ENCODE results near the gene KLHL7.

KLHL7 gene

GRCh38 chr7:23105644-23106056 lies at the start of gene KLHL7:
Gene KLHL7, plus strand, starts transcription at chr7:23105785. Its CDS starts 242 bp downstream, at chr7:23106027.
- peak; percentile 72 for DNase-seq (ENCODE audit: low spot score)

GRCh38 chr7:23058408-23059096 lies 47.0 kb upstream of the KLHL7 start:
- DNase-seq (ENCODE audit: low spot score): no peak

GRCh38 chr7:23061327-23061726 lies 44.3 kb upstream of the KLHL7 start:
- DNase-seq (ENCODE audit: low spot score): no peak

GRCh38 chr7:23062452-23062851 lies 43.1 kb upstream of the KLHL7 start:
- DNase-seq (ENCODE audit: low spot score): no peak

- DNase-seq (ENCODE audit: low spot score): no peak
These were observed 39.6 kb upstream of the KLHL7 start for GRCh38 chr7:23065974-23066373.

GRCh38 chr7:23067271-23067670 lies 38.3 kb upstream of the KLHL7 start:
- no peak for DNase-seq (ENCODE audit: low spot score)

GRCh38 chr7:23072048-23072447 lies 33.5 kb upstream of the KLHL7 start:
- DNase-seq (ENCODE audit: low spot score): no peak

GRCh38 chr7:23072922-23073321 lies 32.7 kb upstream of the KLHL7 start:
- DNase-seq (ENCODE audit: low spot score): no peak

- peak; percentile 19 for DNase-seq (ENCODE audit: low spot score)
These were observed 30.9 kb upstream of the KLHL7 start for GRCh38 chr7:23074443-23075261.

- DNase-seq (ENCODE audit: low spot score): no peak
These were observed 30.0 kb upstream of the KLHL7 start for GRCh38 chr7:23075571-23075970.

- no peak for DNase-seq (ENCODE audit: low spot score)
These were observed 28.8 kb upstream of the KLHL7 start for GRCh38 chr7:23076772-23077171.

- no peak for DNase-seq (ENCODE audit: low spot score)
These were observed 12.5 kb upstream of the KLHL7 start for GRCh38 chr7:23093111-23093510.

- DNase-seq (ENCODE audit: low spot score): no peak
These were observed 12.0 kb upstream of the KLHL7 start for GRCh38 chr7:23093546-23093945.

GRCh38 chr7:23096518-23097290 lies 8.9 kb upstream of the KLHL7 start:
- no peak for DNase-seq (ENCODE audit: low spot score)

GRCh38 chr7:23098029-23098428 lies 7.6 kb upstream of the KLHL7 start:
- no peak for DNase-seq (ENCODE audit: low spot score)

- no peak for DNase-seq (ENCODE audit: low spot score)
These were observed 7.1 kb upstream of the KLHL7 start for GRCh38 chr7:23098460-23098859.

- DNase-seq (ENCODE audit: low spot score): peak; percentile 57
These were observed 4.9 kb upstream of the KLHL7 start for GRCh38 chr7:23100697-23101096.

GRCh38 chr7:23105086-23105643 lies 420 bp upstream of the KLHL7 start:
- DNase-seq (ENCODE audit: low spot score): no peak

- DNase-seq (ENCODE audit: low spot score): peak; percentile 20
These were observed 655 bp downstream of the KLHL7 start for GRCh38 chr7:23106057-23106822.

- no peak for DNase-seq (ENCODE audit: low spot score)
These were observed 1.5 kb downstream of the KLHL7 start for GRCh38 chr7:23106823-23107663.

GRCh38 chr7:23107781-23108180 lies 2.2 kb downstream of the KLHL7 start:
- no peak for DNase-seq (ENCODE audit: low spot score)
